ENCODE measurements around the gene SLC22A16. TPM values are rescaled to one million over a fixed set of nuclear protein-coding genes. Genes with fewer than 3 reads are reported as not detected.
"Not testable (repeated sequence)": the region's sequence is repeated elsewhere in the genome, so short reads cannot be mapped to it uniquely, and the experiment has no call there.

Gene SLC22A16
- total RNA-seq, 4 donors from 2014 or later = not detected

- in situ Hi-C loops (cut with MboI; ENCODE audit: low sequenced_read_pairs in 4 of 4) (no loop called here), intact Hi-C loops (cut with DNase I; ENCODE audit: low total_unique reads) (no loop called here)
- Histone ChIP-seq H3K36me3 (no peaks in the 10 kb centered on the region), H3K4me1 (no peaks in the 10 kb centered on the region), H3K27me3 (no peaks in the 10 kb centered on the region), H3K4me3 (no peak overlapping the region), H3K9me3 (no peaks in the 10 kb centered on the region), H3K27ac (no peak overlapping the region)
- ATAC-seq = no peak
- TF ChIP-seq POLR2A (IDR thresholded peaks at IDR 0.05) (no peak), CTCF (IDR thresholded peaks at IDR 0.05 in 4 of 5, conservative IDR thresholded peaks at IDR 0.05 in 1 of 5) (no peak)
- DNase-seq = no peak
Measured at GRCh38 chr6:110509617-110510241, 33.3 kb upstream of the SLC22A16 start.

GRCh38 chr6:110504891-110505290, 28.5 kb upstream of the SLC22A16 start:
- H3K4me3 ChIP-seq; H3K4me1 ChIP-seq; H3K27ac ChIP-seq; ATAC-seq; H3K27me3 ChIP-seq; DNase-seq; H3K36me3 ChIP-seq; H3K9me3 ChIP-seq; intact Hi-C loops (cut with DNase I; ENCODE audit: low total_unique reads); in situ Hi-C loops (cut with MboI; ENCODE audit: low sequenced_read_pairs in 4 of 4): not testable (repeated sequence)

GRCh38 chr6:110495949-110496348, 19.5 kb upstream of the SLC22A16 start:
- H3K27me3 ChIP-seq = no peaks in the 10 kb centered on the region
- DNase-seq = no peak
- no peaks in the 10 kb centered on the region for H3K9me3 ChIP-seq
- TF ChIP-seq CTCF (IDR thresholded peaks at IDR 0.05 in 4 of 5, conservative IDR thresholded peaks at IDR 0.05 in 1 of 5) (no peak), POLR2A (IDR thresholded peaks at IDR 0.05) (no peak)
- H3K4me1 ChIP-seq = no peaks in the 10 kb centered on the region
- no peaks in the 10 kb centered on the region for H3K36me3 ChIP-seq
- no peak overlapping the region for H3K4me3 ChIP-seq
- in situ Hi-C loops (cut with MboI; ENCODE audit: low sequenced_read_pairs in 4 of 4) = no loop called here
- ATAC-seq = no peak
- intact Hi-C loops (cut with DNase I; ENCODE audit: low total_unique reads) = no loop called here
- no peak overlapping the region for H3K27ac ChIP-seq

GRCh38 chr6:110493253-110493800, 16.9 kb upstream of the SLC22A16 start:
- no peak overlapping the region for H3K4me3 ChIP-seq
- H3K27ac ChIP-seq = no peak overlapping the region
- no peak for DNase-seq
- no peaks in the 10 kb centered on the region for H3K9me3 ChIP-seq
- TF ChIP-seq CTCF (IDR thresholded peaks at IDR 0.05 in 4 of 5, conservative IDR thresholded peaks at IDR 0.05 in 1 of 5) (no peak), POLR2A (IDR thresholded peaks at IDR 0.05) (no peak)
- no peaks in the 10 kb centered on the region for H3K4me1 ChIP-seq
- H3K36me3 ChIP-seq = no peaks in the 10 kb centered on the region
- H3K27me3 ChIP-seq = no peaks in the 10 kb centered on the region
- in situ Hi-C loops (cut with MboI; ENCODE audit: low sequenced_read_pairs in 4 of 4) (no loop called here), intact Hi-C loops (cut with DNase I; ENCODE audit: low total_unique reads) (no loop called here)
- ATAC-seq = no peak

- Histone ChIP-seq H3K9me3 (no peaks in the 10 kb centered on the region), H3K27ac (no peak overlapping the region), H3K4me3 (no peak overlapping the region), H3K36me3 (no peaks in the 10 kb centered on the region), H3K4me1 (no peaks in the 10 kb centered on the region), H3K27me3 (no peaks in the 10 kb centered on the region)
- in situ Hi-C loops (cut with MboI; ENCODE audit: low sequenced_read_pairs in 4 of 4) (no loop called here), intact Hi-C loops (cut with DNase I; ENCODE audit: low total_unique reads) (no loop called here)
- ATAC-seq (no peak), DNase-seq (no peak)
- no peak for TF ChIP-seq POLR2A (IDR thresholded peaks at IDR 0.05)
- TF ChIP-seq CTCF (IDR thresholded peaks at IDR 0.05 in 4 of 5, conservative IDR thresholded peaks at IDR 0.05 in 1 of 5) = no peak
Measured at GRCh38 chr6:110492584-110492983, 16.2 kb upstream of the SLC22A16 start.

Data from gastrocnemius medialis (tissue), 4 donors.